HG03159 (cell line): Measurements from ENCODE around the gene CKAP5.

Experiments used
- ATAC-seq: cut with Tn5 transposase; IDR thresholded peaks from one replicate; pipeline ENCODE4 v1.9.1; 2021; ENCODE audit warnings: mild to moderate bottlenecking, moderate library complexity; ENCODE audit not compliant: unreplicated experiment

The CKAP5 gene

DNA sequence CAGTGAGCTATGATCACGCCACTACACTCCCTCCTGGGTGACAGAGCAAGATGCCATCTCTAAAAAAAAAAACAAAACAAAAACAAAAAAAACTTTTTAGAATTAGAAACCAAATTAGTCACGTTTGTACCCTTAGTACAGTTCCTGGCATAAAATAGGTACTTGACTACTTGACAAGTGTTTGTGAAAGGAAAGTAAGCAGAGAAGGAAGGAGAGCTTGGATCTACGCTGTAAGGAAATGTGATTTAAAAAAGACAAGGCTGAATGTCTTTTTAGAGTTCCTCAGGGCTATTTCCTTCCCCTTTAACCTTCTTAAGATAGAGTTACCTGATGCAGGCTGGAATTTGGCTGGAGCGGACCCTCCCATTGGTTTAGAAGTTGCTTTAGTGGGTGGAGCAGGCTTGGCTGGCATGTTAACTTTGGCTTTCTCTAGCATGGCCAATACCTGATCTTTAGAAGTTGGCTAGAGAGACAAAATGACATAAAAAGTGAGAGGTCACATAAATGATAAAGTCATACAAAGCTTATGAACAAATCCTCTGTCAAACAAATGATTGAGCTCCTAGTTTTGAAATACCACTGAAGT, 76.4 kb downstream of the CKAP5 start:
- no peak for ATAC-seq

DNA sequence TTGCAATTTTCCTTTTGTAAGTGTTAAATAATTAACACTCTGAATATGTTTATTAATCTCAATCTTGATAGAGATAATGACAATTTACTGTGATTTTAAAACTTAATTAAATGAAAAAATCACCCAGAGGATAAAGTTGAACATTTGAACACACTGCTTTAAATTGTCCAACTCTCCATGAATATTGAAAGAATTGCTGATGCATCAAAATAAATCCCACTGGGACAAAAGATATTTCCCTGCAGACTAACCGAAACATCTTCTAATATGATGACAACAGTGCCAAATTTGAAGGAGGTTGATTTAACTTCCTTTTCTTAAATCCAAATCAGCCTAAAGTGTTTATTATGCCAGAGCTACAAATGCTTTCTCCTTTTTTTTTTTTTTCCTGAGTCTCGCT, 79.4 kb downstream of the CKAP5 start:
- no peak for ATAC-seq

DNA sequence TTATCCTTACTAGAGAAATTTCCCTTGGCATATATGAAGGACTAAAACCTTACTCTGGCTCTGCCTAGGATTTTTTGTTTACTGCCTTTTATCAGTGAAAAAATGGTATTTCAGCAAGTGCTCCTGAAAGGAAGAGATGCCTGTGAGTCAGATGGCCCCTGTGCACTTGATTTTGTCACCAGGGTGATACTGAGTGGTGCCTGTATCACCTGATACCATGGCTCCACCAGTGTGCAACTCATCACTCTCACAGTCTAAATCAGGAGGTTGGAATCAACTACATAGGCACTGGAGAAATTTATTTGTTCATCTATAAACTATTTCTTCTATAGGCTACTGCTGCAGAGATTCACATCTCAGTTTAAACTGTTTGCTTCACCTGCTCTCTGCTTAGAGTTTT, 83.8 kb downstream of the CKAP5 start:
- no peak for ATAC-seq

DNA sequence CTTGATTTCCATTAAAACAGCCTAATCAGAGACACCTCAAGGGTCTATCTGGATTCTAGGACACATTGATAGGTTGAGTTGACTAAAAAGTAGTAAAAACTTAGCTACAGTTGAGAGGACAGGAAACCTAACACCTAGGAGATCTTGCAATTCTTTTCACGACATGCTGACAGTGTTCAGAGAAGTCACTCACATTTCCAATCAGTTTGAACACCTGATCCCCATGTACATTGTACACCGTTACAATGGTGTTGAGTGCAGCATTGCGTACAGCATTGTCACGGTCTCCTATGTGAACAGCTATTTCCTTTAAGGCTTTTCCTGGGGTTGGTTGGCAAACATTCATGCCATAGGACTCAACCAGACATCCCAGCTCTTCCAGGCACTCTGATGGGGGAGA, 84.3 kb downstream of the CKAP5 start:
- ATAC-seq: no peak

DNA sequence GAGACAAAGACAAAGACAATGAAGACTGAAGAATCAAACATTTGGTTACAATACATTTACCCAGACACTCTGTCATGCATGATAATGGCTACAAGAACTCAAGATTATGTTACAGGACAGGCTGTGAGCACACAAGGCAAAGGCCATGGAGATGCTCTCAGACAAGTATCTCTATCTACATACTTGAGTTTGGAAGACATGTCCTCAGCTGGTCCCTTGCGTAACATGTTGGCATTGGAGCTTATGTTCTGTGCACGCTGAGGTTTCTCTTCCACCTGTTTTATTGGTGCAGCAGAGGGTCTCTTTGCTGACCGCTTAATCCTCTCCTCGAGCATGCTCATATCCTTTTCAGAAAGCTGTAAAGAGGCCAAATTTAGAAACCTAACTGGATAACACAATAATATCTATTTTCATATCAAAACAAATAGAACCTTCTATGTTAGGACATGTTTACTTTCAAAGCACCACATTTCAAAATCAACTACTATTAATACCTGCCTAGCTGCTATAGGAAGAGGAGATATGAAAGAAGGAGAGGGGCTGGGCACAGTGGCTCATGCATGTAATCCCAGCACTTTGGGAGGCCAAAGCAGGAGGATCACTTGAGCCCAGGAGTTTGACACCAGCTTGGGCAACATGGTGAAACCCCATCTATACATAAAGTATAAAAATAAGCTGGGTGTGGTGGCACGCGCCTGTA, 85.5 kb downstream of the CKAP5 start:
- ATAC-seq: no peak

DNA sequence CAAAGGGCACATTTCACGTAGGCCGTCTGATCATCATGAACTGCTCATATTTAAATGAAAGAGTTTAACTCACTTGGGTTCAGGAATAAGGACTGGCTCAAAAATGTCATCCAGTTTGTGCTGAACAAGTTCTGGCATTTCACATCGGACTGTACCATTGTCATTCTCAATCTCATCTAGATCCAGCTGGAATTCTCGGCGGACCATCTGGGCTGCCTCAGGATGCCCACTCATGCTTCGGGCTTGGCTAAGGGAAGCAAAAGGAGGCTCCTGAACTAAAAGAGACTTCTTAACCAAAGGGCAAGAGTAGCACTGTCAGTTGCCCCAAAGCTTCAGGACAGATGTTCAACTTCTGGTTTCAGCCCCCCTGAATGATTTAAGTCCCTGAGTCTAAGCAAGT, 86.9 kb downstream of the CKAP5 start:
- ATAC-seq: no peak

DNA sequence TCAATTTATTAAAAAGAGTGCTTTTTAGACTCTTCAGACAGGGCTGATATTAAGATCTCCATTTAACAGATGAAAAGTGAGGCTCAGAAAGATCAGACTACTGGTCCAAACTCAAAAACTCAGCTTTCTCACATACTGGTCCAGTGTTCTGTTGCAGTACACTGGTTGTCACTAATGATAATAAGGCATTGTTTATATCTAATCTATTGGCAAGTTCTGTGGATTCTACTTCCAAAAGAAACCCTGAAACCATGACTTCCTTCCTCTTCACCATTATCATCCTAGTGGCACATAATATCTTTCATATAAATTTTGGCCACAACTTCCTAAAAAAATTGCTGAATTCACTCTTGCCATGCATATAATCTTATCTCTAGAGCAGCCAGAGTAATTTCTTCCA, 90.1 kb downstream of the CKAP5 start:
- no peak for ATAC-seq

DNA sequence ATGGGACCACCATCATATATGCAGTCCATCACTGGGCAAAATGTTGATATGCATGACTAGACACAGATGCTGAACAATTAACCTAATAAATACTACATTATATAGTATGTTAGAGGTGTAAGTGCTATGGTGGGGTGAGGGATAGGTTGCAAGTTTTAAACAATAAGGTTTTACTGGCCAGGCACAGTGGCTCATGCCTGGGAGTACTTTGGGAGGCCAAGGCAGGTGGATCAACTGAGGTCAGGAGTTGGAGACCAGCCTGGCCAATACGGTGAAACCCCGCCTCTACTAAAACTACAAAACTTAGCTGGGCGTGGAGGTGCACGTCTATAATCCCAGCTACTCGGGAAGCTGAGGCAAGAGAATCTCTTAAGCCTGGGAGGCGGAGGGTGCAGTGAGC, 98.9 kb downstream of the CKAP5 start:
- ATAC-seq: no peak

DNA sequence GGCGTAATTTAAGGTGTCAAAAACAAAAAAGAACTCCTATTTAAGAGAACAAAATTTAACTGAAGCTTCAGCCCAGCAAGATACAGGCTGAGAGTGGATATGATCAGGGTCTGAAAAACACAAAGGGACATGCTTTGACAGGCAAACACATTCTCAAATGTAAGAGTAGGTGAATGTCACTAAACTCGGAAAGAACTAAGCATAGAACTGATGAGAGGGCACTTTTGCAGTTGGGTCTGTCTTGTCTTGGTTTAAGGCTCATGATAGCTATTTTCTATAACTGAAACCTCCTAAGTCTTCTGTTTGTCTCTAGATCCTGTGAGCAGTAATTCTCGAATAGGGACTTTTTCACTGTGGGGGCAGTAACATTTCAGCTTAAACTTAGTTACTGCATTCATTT, 100.1 kb downstream of the CKAP5 start:
- ATAC-seq: no peak

DNA sequence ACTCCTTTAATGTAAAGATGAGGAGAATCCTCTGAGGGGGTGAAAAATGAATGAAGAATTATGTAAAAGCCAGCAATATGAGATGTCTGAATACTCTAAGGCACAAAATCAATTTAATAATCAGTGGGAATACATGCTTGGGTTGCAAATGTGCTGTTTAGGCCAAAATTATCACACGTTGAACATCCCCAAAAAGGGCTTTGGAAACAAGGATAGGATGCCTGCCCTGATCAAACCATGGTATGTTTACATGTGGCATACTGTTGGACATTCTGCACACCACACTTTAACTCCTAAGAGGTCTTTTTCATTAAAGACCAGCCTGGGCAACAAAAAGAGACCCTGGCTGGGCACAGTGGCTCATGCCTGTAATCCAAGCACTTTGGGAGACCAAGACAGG, 100.8 kb downstream of the CKAP5 start:
- ATAC-seq: no peak

DNA sequence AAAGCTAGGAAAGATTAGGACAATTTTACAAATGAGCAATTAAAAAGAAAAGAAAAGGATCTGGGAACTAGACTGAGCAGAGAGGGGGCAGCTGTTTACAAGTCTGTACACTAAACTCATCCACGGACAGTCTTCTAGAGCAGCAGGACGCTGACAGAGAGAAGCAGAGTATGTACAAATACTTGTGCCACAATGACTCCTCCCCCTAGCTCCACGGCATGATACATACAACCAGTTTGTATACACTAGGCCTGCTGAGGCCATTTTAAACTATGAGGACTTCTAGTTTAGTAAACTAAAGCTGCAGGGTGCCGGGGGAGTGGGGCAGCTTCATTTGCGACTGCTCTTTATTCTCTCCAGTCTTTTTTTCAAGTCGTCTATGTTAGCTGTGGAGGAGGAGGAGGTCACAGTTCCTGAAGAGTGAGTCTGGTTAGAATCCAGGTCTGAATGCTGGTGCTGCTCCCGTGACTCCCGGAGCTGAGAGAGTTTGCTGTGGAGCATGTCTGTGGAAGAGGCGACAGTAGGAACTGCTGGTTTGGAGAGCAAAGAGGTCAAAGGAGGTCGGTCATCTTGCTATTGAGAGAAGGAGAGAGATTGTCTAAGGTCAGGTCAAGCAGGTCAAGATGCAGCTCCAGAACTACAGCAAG, 102.3 kb downstream of the CKAP5 start:
- ATAC-seq: no peak

DNA sequence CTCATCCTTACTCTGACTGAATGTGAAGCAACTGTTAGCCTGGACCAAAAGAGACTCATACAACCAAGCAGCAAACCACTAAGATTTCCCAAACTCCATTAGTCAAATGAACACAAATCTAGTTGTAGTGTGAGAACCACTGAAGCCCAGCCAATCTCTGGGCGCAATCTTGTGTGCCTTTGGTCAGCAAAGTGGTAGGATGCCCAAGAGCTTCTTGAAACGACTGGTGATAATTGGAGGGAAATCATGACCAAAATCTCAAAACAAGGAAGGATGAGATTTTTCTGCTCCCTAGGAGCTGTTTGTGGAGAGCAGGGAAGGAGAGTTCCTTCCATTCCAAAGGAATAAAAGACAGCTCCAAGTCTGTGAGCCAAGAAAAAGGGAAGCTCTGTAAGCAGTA, 103.0 kb downstream of the CKAP5 start:
- ATAC-seq: no peak

DNA sequence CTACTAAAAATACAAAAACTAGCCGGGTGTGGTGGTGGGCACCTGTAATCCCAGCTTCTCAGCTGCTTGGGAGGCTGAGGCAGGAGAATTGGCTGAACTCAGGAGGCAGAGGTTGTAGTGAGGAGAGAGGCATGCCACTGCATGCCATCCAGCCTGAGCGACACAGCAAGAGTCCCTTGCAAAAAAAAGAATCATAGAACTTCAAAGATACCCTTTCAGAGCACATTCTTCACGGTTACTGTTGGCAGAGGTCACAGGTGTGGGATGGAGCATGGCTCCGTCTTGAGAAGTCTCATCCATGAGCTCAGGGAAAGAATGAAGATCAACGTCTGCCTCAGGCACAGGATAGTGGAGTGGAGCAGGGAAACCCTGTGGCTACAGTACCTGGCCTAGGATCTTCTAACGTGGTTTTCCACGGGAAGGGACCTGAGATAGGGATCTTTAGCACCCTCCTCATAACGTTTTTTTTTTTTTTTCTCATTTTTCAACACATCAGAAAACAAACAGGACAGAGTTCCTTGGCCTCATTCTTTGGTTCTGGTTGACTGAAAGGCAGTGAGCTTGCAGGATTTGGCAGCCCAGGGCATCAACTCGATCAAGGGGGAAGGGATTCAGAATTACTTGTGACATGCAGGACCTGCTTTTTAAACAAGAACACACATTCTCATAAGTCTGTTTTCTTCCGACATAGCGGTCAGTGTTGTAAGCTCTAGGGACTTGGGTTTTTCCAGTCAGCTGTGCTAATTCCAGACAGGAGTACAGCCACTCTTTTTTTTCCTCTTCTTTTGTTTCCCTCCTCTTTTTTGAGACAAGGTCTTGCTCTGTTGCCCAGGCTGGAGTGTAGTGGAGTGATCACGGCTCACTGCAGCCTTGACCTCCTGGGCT, 104.2 kb downstream of the CKAP5 start:
- ATAC-seq: no peak

DNA sequence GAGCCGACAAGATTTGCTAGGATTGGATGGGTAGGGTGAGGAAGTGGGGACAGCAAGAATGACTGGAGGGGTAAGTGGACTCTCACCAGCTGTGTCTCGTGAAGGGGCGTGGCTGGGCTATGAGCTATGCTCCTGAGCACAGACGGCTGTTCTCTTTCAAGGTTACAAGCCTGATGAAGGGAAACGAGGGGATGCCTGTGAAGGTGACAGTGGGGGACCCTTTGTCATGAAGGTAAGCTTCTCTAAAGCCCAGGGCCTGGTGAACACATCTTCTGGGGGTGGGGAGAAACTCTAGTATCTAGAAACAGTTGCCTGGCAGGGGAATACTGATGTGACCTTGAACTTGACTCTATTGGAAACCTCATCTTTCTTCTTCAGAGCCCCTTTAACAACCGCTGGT, 107.2 kb downstream of the CKAP5 start:
- no peak for ATAC-seq

DNA sequence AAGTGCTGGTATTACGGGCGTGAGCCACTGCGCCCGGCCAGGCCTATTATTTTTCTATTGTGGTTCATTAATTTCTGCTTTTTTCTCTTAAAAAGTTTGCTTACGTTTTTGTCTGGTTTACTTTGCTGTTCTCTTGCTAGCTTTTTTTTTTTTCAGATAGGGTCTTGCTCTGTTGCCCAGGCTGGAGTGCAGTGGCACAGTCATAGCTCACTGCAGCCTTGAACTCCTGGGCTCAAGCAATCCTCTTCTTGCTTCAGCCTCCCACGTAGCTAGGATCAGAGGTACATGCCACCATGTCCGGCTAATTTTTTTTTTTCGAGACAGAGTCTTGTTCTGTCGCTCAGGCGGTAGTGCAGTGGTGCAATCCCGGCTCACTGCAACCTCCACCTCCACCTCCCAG, 108.4 kb downstream of the CKAP5 start:
- no peak for ATAC-seq

DNA sequence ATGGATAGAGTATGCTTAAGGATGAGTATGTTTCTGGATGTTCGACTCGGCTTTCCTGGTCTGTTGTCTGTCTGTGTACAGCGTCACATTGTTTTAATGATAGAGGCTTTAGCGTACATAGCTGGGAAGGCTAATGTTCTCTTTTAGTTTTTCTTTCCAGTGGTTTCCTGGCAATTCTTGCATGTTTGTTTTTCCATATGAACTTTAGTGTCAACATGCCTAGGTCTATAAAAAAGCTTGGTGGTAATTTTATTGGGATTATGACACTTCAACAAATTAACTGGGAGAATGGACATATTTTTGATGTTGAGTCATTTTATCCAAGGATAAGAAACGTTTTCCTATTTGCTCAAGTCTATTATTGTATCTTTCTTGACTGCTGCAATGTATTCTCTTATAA, 109.5 kb downstream of the CKAP5 start:
- ATAC-seq: no peak

DNA sequence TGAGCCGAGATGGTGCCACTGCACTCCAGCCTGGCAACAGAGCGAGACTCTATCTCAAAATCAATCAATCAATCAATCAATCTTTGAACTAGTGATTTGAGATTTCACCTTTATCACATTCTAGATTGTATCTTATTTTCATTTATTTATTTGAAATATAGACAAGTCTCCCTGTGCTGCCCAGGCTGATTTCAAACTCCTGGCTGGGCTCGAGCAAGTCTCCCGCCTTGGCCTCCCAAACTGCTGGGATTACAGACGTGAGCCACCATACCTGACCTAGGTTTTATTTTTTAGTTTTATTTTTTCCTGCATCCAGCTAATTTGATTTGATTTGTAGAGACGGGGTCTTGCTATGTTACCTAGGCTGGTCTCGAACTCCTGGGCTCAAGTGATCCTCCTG, 109.9 kb downstream of the CKAP5 start:
- no peak for ATAC-seq

DNA sequence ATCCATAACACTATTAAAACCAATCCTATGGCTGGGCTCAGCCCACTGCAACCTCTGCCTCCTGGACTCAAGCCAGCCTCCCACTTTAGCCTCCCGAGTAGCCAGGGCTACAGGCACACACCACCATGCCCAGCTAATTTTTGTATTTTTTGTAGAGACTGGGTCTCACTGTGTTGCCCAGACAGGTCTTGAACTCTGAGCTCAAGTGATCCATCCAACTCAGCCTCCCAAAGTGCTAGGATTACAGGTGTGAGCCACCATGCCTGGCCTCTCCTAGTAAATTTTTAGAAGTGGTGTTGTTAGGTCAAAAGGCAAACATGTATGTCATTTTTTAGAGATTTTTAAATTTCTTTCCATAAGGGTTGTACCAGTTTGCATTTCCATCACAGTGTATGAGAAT, 112.8 kb downstream of the CKAP5 start:
- ATAC-seq: no peak

DNA sequence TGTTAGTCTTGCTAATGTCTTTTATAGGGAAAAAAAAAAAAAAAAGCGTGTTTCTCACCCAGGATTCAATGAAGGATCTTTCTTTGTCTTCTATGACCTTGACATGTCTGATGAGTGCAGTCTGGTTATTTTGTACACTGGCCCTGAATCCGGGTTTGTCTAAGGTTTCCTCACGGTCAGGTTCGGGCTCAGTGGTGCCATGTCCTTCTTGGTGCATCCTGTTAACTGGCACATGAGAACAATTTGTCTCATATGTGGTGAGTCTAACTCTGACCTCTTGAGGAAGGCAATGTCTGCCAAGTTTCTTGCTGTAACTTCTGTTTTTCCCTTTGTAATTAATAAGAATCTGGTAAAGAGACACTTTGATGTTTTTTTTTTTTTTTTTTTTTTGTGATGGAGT, 114.5 kb downstream of the CKAP5 start:
- no peak for ATAC-seq

DNA sequence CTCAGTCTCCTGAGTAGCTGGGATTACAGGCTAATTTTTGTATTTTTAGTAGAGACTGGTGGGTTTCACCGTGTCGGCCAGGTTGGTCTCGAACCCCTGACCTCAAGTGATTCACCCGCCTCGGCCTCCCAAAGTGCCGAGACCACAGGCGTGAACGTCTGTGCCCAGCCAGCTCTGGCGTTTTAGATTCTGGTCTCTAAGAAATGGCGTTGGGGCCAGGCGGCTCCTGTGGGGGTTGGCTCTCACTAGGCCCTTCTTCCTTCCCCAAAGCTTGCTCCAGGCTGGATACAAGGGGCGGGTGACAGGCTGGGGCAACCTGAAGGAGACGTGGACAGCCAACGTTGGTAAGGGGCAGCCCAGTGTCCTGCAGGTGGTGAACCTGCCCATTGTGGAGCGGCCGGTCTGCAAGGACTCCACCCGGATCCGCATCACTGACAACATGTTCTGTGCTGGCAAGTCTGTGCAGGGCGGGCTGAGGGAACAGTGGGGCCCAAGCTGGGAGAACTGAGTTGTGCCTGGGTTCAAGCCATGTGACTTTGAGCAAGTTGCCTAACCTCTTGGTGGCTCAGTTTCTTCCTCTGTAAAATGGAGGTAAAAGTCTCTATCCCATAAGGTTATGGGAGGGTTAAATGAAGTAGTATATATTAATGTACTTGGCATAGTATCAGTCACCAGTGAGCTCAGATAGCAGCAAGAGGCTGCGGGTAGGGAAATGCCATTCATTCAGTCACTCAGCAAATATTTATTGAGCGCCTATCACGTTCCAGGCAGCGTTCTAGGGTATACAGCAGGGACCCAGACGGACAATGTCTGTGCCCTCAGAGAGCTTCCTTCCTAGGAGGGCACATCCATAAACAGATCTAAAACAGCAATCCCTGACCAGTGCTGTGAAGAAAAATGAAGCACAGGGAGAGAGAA, 116.7 kb downstream of the CKAP5 start:
- ATAC-seq: no peak

DNA sequence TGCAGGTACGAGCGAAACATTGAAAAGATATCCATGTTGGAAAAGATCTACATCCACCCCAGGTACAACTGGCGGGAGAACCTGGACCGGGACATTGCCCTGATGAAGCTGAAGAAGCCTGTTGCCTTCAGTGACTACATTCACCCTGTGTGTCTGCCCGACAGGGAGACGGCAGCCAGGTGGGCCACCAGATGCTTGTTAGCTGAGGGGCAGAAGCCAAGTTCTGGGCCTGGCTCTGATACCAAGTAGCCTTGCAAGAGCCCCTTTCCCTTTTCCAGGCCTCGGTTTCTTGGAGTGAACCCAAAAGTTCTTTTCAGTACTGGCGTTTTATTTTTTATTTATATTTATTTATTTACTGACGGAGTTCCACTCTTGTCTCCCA, 117.4 kb downstream of the CKAP5 start:
- ATAC-seq: no peak
